ENCODE results near the gene APMAP.
"Not testable (repeated sequence)": the region's sequence is repeated elsewhere in the genome, so short reads cannot be mapped to it uniquely, and the experiment has no call there.

APMAP gene

GRCh38 chr20:24953621-24954133 is 38.9 kb downstream of the APMAP start:
- DNase-seq (ENCODE audit: low read depth in 1 of 2, low spot score in 1 of 2): no peak

- DNase-seq (ENCODE audit: low read depth in 1 of 2, low spot score in 1 of 2): no peak
These were observed 39.4 kb downstream of the APMAP start for GRCh38 chr20:24953209-24953575.

- no peak for DNase-seq (ENCODE audit: low read depth in 1 of 2, low spot score in 1 of 2)
These were observed 40.0 kb downstream of the APMAP start for GRCh38 chr20:24952376-24953208.

- no peak for DNase-seq (ENCODE audit: low read depth in 1 of 2, low spot score in 1 of 2)
These were observed 40.9 kb downstream of the APMAP start for GRCh38 chr20:24951536-24952083.

GRCh38 chr20:24950836-24951525 is 41.6 kb downstream of the APMAP start:
- DNase-seq (ENCODE audit: low read depth in 1 of 2, low spot score in 1 of 2): no peak

GRCh38 chr20:24950128-24950835 is 42.3 kb downstream of the APMAP start:
- no peak for DNase-seq (ENCODE audit: low read depth in 1 of 2, low spot score in 1 of 2)

GRCh38 chr20:24949756-24950127 is 42.8 kb downstream of the APMAP start:
- DNase-seq (ENCODE audit: low read depth in 1 of 2, low spot score in 1 of 2): no peak

- DNase-seq (ENCODE audit: low read depth in 1 of 2, low spot score in 1 of 2): peak; percentile 63
These were observed 43.4 kb downstream of the APMAP start, which contains the start of gene CST7 for GRCh38 chr20:24948939-24949679. CST7 (plus strand) TSS chr20:24949269; CDS start chr20:24949506, 237 bp downstream.

- not testable (repeated sequence) for DNase-seq (ENCODE audit: low read depth in 1 of 2, low spot score in 1 of 2)
These were observed 44.1 kb downstream of the APMAP start for GRCh38 chr20:24948396-24948938.

GRCh38 chr20:24946376-24946775 is 46.2 kb downstream of the APMAP start:
- not testable (repeated sequence) for DNase-seq (ENCODE audit: low read depth in 1 of 2, low spot score in 1 of 2)

GRCh38 chr20:24943731-24944130 is 48.8 kb downstream of the APMAP start:
- no peak for DNase-seq (ENCODE audit: low read depth in 1 of 2, low spot score in 1 of 2)

GRCh38 chr20:24943196-24943595 is 49.4 kb downstream of the APMAP start:
- no peak for DNase-seq (ENCODE audit: low read depth in 1 of 2, low spot score in 1 of 2)

- no peak for DNase-seq (ENCODE audit: low read depth in 1 of 2, low spot score in 1 of 2)
These were observed 49.9 kb downstream of the APMAP start for GRCh38 chr20:24942679-24943078.

GRCh38 chr20:24939036-24939435 is 53.5 kb downstream of the APMAP start:
- DNase-seq (ENCODE audit: low read depth in 1 of 2, low spot score in 1 of 2): no peak

GRCh38 chr20:24938498-24938897 is 54.1 kb downstream of the APMAP start:
- DNase-seq (ENCODE audit: low read depth in 1 of 2, low spot score in 1 of 2): no peak

- DNase-seq (ENCODE audit: low read depth in 1 of 2, low spot score in 1 of 2): no peak
These were observed 55.0 kb downstream of the APMAP start for GRCh38 chr20:24937579-24937978.

- DNase-seq (ENCODE audit: low read depth in 1 of 2, low spot score in 1 of 2): no peak
These were observed 55.8 kb downstream of the APMAP start for GRCh38 chr20:24936526-24937407.

- DNase-seq (ENCODE audit: low read depth in 1 of 2, low spot score in 1 of 2): no peak
These were observed 56.6 kb downstream of the APMAP start for GRCh38 chr20:24935766-24936525.

- DNase-seq (ENCODE audit: low read depth in 1 of 2, low spot score in 1 of 2): no peak
These were observed 57.4 kb downstream of the APMAP start for GRCh38 chr20:24935140-24935539.
